ENCODE results near the gene OR11L1. TPM values are rescaled to one million over a fixed set of nuclear protein-coding genes. Genes with fewer than 3 reads are reported as not detected.

The OR11L1 gene
- polyA plus RNA-seq, 1 of the 3 experiments (the other 2 are of a cell fraction) = not detected

- Histone ChIP-seq H4K20me1 (ENCODE audit: insufficient read depth) (no peaks in the 10 kb centered on the region), H3K9ac (no peak overlapping the region), H3K27ac (ENCODE audit: low read depth in 2 of 2, low read length in 1 of 2) (no peak overlapping the region), H2AFZ (ENCODE audit: low read depth) (no peak overlapping the region), H3K4me1 (ENCODE audit: control insufficient read depth in 1 of 2, insufficient read depth in 2 of 2, low read depth in 1 of 2, low read length in 1 of 2) (no peaks in the 10 kb centered on the region), H3K27me3 (ENCODE audit: insufficient read depth) (no peaks in the 10 kb centered on the region; the same call in 1 of the 2 replicates), H3K9me2 (no peaks in the 10 kb centered on the region), H3F3A (replicated peaks; ENCODE audit: insufficient read depth) (no peaks in the 10 kb centered on the region), H3K9me3 (no peaks in the 10 kb centered on the region), H3K4me3 (ENCODE audit: low read depth in 2 of 2, low read length in 1 of 2) (no peak overlapping the region), H3K36me3 (replicated peaks in 1 of 2; ENCODE audit: control insufficient read depth in 1 of 2, insufficient read depth in 2 of 2, low read length in 1 of 2) (no peaks in the 10 kb centered on the region), H3K4me2 (no peak overlapping the region), H3K79me2 (ENCODE audit: insufficient read depth) (no peaks in the 10 kb centered on the region)
- CTCF ChIA-PET = no interaction called here
- TF ChIP-seq, protein P1, sequence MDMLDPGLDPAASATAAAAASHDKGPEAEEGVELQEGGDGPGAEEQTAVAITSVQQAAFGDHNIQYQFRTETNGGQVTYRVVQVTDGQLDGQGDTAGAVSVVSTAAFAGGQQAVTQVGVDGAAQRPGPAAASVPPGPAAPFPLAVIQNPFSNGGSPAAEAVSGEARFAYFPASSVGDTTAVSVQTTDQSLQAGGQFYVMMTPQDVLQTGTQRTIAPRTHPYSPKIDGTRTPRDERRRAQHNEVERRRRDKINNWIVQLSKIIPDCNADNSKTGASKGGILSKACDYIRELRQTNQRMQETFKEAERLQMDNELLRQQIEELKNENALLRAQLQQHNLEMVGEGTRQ (IDR thresholded peaks at IDR 0.05; ENCODE audit: borderline replicate concordance, low read depth, low read length) = no peak
- TF ChIP-seq IRF3 (IDR thresholded peaks at IDR 0.05; ENCODE audit: low read depth, low read length) (no peak), EZH2phosphoT487 (IDR thresholded peaks at IDR 0.05; ENCODE audit: borderline replicate concordance, low read depth) (no peak), RXRA (IDR thresholded peaks at IDR 0.05; ENCODE audit: borderline replicate concordance, low read depth) (no peak)
- TF ChIP-seq, protein P2, sequence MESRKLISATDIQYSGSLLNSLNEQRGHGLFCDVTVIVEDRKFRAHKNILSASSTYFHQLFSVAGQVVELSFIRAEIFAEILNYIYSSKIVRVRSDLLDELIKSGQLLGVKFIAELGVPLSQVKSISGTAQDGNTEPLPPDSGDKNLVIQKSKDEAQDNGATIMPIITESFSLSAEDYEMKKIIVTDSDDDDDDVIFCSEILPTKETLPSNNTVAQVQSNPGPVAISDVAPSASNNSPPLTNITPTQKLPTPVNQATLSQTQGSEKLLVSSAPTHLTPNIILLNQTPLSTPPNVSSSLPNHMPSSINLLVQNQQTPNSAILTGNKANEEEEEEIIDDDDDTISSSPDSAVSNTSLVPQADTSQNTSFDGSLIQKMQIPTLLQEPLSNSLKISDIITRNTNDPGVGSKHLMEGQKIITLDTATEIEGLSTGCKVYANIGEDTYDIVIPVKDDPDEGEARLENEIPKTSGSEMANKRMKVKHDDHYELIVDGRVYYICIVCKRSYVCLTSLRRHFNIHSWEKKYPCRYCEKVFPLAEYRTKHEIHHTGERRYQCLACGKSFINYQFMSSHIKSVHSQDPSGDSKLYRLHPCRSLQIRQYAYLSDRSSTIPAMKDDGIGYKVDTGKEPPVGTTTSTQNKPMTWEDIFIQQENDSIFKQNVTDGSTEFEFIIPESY (IDR thresholded peaks at IDR 0.05; ENCODE audit: borderline replicate concordance, low read depth) = no peak
- DNase-seq = no peak
- POLR2A ChIA-PET = no interaction called here
- WGBS (ENCODE audit: low lambda C conversion rate) = 10% methylated on average over 2 of the region's 2 CpGs
These were observed 878 bp downstream of the OR11L1 start for GRCh38 chr1:247840818-247841217.

GRCh38 chr1:247833601-247834000 is 8.1 kb downstream of the OR11L1 start:
- CTCF ChIA-PET = no interaction called here
- whole genome bisulfite sequencing (ENCODE audit: low lambda C conversion rate) = 2% methylated on average over 6 of the region's 6 CpGs
- Histone ChIP-seq H3K4me2 (no peak overlapping the region), H3K27me3 (ENCODE audit: insufficient read depth) (no peaks in the 10 kb centered on the region; the same call in 1 of the 2 replicates), H2AFZ (ENCODE audit: low read depth) (no peak overlapping the region), H3K9me2 (no peaks in the 10 kb centered on the region), H3K9ac (no peak overlapping the region), H3F3A (replicated peaks; ENCODE audit: insufficient read depth) (no peaks in the 10 kb centered on the region), H3K4me3 (ENCODE audit: low read depth in 2 of 2, low read length in 1 of 2) (no peak overlapping the region), H3K79me2 (ENCODE audit: insufficient read depth) (no peaks in the 10 kb centered on the region), H3K9me3 (no peaks in the 10 kb centered on the region), H4K20me1 (ENCODE audit: insufficient read depth) (no peaks in the 10 kb centered on the region), H3K27ac (ENCODE audit: low read depth in 2 of 2, low read length in 1 of 2) (no peak overlapping the region), H3K36me3 (replicated peaks in 1 of 2; ENCODE audit: control insufficient read depth in 1 of 2, insufficient read depth in 2 of 2, low read length in 1 of 2) (no peaks in the 10 kb centered on the region), H3K4me1 (ENCODE audit: control insufficient read depth in 1 of 2, insufficient read depth in 2 of 2, low read depth in 1 of 2, low read length in 1 of 2) (no peaks in the 10 kb centered on the region)
- TF ChIP-seq SMC3 (IDR thresholded peaks at IDR 0.05; ENCODE audit: low read depth, low read length) (no peak), GABPA (IDR thresholded peaks at IDR 0.05; ENCODE audit: low read depth) (no peak), TAF1 (IDR thresholded peaks at IDR 0.05; ENCODE audit: borderline replicate concordance, low read depth, low read length) (no peak), ELF1 (IDR thresholded peaks at IDR 0.05) (no peak), RCOR1 (IDR thresholded peaks at IDR 0.05; ENCODE audit: low read length) (no peak), JUND (IDR thresholded peaks at IDR 0.05) (no peak), MEF2A (IDR thresholded peaks at IDR 0.05; ENCODE audit: borderline replicate concordance, low read depth) (no peak), FOSL2 (IDR thresholded peaks at IDR 0.05; ENCODE audit: borderline replicate concordance, low read depth) (no peak), NRF1 (IDR thresholded peaks at IDR 0.05; ENCODE audit: low read depth, low read length) (no peak)
- TF ChIP-seq, protein P3, sequence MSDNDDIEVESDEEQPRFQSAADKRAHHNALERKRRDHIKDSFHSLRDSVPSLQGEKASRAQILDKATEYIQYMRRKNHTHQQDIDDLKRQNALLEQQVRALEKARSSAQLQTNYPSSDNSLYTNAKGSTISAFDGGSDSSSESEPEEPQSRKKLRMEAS (IDR thresholded peaks at IDR 0.05; ENCODE audit: low read depth) = no peak
- POLR2A ChIA-PET = no interaction called here
- DNase-seq = no peak

Data from SK-N-SH (cell line).